HG03025 (cell line): ENCODE measurements around the gene GNA14.
"Not testable (repeated sequence)": the region's sequence is repeated elsewhere in the genome, so short reads cannot be mapped to it uniquely, and the experiment has no call there.

Experiments used
- ATAC-seq: cut with Tn5 transposase; IDR thresholded peaks from one replicate; pipeline ENCODE4 v1.9.1; 2021; ENCODE audit warnings: mild to moderate bottlenecking, moderate library complexity; ENCODE audit not compliant: unreplicated experiment, low FRiP score

GNA14 gene

DNA sequence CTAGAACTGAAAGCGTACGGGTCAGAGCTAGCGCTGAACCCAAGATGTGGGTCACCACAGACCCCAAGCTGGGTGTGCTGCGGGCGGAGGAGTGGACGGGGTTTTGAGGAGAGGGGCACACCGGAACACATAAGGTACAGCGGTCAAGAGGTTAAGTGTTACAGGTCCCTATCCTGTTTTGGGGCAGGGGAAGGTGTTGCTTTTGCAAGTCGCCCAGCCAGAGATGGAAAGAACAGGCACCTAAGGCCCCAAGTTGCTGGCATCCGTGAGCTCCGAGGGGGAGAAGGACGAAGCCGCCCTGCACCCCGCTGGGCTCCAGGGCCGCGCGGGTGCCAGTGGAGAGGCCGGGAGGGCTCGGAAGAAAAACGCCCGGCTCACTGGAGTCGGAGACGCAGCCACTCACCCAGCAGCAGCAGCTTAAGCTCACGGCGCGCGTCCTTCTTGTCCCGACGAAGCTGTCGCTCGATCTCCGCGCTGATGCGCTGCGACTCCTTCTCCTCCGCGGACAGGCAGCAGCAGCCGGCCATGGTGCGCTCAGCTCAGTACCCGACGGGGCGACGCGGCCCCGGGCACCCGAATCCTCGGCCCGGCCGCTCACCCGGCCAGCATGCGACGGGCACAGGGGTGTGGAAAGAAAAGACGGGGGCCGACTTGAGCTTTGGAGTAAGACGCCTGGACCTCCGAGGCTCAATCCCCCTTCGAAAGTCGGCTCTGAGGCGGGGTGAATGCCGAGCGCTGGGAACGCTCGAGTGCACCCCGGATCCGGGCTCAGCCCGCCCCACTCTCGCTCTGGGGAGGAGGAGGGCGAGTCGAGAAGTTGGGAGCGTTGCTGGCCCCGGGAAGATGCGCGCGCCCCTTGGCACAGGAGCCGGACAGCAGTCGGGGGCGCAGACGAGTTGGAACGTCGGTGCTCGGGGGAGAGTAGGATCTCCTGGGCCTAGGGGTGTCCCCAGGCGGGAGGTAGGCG, 572 bp downstream of the GNA14 start:
- no peak for ATAC-seq

DNA sequence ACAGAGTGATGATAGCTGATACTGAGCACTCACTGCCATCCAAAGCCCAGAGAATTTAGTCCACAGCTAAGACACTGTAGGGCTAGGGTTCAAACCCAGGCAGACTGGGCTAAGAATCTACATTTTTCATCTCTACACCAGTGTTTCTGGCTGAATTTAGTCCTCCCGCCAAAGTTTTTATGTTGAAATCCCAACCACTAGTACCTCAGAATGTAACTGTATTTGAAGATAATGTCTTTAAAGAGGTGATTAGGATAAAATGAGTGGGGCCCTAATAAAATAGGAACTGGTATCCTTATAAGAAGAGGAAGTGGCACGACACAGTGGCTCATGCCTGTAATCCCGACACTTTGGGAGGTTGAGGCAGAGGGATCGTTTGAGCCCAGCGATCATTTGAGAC, 4.3 kb downstream of the GNA14 start:
- ATAC-seq = no peak

DNA sequence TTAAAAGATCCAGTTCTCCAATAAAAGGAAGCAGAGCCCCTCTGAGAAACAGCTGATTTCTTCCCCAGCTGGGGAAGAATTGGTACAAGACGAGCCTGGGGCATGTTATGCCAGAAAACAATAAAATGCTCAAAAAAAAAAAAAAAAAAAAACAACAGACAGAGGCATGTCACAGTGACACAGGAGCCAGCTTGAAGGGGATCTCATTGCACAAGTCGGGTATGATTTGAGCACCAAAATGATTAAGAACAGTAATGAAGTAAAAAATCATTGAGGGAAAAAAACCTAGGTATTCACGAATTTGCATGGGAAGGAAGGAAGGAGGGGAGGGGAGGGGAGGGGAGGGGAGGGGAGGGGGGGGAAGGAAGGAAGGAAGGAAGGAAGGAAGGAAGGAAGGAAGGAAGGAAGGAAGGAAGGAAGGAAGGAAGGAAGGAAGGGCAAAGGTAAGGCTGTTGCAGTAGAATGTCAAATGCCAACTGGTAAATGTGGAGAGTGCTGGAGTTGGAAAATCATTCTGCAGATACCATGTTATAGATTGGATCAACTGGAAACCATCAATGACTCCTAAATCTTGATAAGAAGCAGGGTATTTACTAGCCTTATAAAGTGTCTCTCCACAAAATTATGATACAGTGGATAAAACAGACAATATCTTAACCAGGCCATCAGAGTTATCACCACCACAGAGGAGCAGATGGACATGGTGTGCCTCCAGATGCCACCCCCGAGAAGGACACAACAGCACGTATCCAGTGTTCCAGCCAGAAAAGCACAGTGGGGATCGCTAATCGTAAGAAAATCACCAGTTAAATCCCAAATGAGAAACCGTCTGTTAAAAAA, 7.2 kb downstream of the GNA14 start:
- ATAC-seq = no peak

GRCh38 chr9:77632652-77633051, 15.5 kb downstream of the GNA14 start:
- ATAC-seq = no peak

DNA sequence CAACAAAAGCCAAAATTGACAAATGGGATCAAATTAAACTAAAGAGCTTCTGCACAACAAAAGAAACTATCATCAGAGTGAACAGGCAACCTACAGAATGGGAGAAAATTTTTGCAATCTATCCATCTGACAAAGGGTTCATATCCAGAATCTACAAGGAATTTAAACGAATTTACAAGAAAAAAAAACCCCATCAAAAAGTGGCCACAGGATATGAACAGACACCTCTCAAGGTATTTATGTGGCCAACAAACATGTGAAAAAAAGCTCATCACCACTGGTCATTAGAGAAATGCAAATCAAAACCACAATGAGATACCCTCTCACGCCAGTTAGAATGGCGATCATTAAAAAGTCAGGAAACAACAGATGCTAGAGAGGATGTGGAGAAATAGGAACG, 19.3 kb downstream of the GNA14 start:
- ATAC-seq = not testable (repeated sequence)

DNA sequence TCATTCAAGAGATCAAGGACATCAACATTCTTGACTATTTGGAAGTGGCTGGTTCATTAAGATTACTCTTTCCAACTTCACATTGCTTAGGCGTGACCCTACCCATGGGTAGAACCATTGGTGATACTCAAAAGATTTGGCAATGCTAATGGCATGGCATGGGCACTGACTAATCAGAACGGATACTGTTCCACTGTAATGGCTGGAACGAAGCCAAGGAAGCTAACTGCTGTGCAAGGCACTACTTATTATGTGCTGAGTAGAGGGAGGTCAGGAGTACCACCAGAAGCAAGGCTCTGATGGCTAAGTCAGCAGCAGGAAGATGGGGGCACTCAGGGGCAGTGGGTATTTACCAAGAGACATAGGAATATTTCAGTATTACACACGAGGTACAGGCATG, 31.9 kb downstream of the GNA14 start:
- no peak for ATAC-seq

DNA sequence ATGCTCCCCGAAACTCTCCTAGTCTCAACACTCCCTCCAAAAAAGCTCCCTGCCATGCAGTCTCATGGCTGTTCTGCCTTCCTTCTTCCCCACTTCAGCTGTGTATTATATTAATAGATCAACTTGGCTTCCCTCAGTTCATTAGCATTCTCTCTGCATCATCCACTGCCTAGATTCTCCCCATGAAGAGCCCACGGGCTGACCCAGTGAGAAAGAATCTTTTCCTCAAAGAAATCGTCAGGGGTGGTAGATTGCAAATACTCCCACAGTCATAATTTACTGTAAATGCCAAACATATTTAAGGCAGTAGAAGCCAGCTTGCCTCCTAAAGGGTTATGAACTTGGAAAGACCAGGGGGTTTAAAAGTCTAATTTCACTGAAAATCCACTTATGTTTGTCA, 33.5 kb downstream of the GNA14 start:
- ATAC-seq = no peak

DNA sequence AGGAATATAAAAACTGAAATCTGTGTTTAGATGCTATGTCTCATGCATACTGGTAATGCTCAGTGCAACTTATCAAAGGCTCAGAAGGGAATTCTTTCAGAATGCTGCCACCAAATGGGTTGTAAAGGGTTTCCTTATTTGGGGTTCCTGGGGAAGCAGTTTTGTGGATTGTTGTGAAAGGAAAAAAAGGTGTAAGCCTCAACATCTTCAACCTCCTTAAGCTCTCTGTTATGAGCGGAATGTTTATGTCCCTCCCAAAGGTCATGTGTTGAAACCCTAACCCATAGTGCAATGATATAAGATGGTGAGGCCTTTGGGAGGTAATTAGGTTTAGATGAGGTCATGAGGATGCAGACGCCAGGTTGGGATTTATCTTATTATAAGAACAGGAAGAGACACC, 41.6 kb downstream of the GNA14 start:
- no peak for ATAC-seq

GRCh38 chr9:77605449-77606220, 42.5 kb downstream of the GNA14 start:
- ATAC-seq = no peak

DNA sequence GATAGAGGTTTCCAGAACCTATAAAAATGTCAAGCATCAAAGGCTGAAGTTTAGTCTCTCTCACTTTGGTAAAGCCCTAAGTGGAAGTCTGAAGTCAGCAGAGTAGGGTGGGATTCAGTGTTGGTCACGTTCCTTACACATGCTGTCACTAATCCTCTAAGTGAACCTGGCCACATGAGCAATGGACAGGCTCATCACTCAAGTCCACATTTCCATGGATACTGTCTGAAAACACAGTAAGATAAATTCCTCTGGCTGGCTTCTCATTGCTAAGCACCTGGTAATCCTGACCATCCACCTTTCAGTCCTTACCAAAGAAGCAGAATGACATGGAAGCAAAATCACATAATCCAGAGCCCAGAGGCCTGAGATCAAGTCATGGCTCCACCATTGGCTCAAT, 43.8 kb downstream of the GNA14 start:
- no peak for ATAC-seq

DNA sequence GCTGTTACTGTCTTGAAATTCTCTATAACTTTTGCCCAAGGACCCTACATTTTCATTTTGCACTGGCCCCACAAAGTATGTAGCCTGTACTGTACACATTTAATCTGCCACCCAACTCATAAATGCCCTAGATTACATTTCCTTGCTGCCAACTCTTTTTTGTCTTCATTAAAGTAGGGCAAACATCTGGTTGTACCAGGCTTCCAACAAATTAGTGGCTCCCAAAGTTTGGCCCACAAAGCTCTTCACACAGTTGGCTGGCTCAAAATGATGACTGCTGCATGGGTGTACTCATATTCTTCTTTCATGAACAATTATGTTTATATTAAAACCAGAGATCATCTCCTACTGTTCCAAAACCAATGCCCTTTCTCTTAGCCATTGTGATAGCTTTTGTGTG, 45.3 kb downstream of the GNA14 start:
- no peak for ATAC-seq

DNA sequence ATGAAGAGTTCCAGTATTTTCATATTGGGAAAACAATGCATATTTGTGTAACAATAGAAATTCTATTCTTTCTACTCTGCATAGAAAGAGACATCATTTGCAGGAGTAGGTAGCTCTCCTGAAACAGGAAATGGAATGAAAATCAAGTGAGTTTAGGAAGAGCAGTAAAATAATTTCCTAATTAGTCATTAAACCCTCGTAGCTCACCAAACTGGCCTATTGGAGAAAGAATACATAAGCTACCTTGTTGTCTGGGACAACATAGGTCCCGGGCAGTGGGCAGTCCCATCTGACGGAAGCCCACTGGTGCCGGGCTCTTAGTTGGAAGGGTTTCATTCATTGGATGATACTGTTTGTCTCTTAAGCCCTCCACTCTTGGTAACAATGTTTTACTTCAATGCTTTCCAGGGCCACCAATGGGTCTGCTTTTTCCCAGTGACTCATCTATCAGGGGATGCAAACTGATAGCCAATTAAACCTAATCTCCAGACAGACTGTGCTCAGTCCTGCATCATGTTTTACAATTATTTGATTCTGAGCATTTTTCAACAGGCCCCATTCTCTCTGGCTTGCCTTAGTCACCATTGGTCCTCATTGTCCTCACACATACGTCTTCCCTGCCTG, 46.5 kb downstream of the GNA14 start:
- no peak for ATAC-seq

GRCh38 chr9:77600810-77601209, 47.3 kb downstream of the GNA14 start:
- ATAC-seq = no peak

DNA sequence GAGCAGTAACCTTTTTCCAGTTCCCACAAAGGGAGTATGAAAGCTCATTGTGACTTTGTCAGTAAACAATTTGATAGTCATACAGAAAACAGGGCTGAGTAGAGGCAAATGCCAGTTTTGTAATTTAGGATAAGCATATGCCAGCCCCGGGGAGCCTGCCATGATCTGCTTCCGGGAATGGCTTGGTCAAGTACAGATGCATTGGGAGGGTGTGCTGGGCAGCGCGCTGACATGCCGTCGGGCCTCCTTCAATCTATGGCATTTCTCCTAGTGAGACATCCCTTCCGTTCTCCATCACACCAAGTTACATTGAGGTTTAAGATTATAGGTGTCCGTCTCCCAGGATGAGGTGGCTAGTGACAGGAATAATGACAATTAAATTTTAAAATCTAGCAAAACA, 48.6 kb downstream of the GNA14 start:
- no peak for ATAC-seq

DNA sequence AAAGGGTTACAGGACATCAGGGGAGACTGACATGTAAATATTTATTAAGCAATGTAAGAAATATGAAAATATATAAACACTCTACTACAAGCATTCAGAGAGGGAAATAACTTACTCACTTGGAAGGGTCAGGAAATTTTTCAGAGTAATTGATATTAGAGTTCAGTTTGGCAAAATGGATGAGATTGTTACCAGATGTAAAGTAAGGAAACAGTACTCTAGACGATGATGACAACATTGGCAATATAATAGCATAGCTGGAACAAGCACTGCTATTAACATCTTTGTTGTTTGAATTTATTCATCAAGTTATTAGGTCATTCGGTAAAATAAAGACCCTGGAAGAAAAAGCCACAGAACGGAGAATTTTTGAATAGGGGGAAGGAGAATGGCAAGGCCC, 49.1 kb downstream of the GNA14 start:
- no peak for ATAC-seq

DNA sequence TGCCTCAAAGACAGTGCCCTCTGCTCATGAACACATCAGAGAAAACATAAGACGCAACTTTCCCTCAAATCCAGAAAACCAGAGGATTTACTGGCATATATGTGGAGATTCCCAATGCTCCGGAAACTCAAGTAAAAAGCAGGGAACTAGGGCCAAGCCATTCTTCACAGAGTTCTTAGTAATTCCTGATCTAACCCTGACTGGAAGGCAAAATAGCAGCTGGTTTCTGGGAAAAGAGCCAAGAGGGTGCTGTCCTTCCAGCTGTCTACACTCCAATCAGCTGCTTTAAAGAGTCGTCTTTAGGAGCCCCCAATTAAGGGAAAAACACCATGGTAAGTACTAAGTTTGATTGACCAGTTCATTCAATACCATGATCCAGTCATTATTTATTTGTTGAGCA, 49.6 kb downstream of the GNA14 start:
- ATAC-seq = no peak

DNA sequence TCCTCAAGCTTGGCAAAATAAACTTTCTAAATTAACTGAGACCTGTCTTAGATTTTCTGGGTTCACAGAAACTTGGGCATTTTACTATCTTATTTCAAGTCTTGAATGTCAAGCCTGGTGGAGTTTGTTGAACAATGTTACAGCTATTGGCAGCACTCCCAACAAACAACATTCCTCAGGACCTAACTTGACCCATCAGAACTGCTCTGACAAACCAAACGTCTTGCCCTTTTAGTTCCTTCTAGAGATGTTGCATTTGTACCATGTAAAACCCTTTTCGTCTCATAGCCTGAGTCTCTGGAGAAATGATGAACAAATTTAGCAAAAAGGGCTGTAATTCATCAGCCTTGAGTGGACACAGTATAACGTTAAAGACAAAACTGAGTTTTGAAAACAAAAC, 51.1 kb downstream of the GNA14 start:
- no peak for ATAC-seq

- ATAC-seq = no peak
Observed at GRCh38 chr9:77595426-77596095, 52.6 kb downstream of the GNA14 start.

GRCh38 chr9:77594963-77595362, 53.2 kb downstream of the GNA14 start:
- ATAC-seq = no peak

GRCh38 chr9:77593528-77593927, 54.6 kb downstream of the GNA14 start:
- no peak for ATAC-seq
